Panc1 (cell line): Measurements from ENCODE around the gene TAF6.

ENCODE experiments used
- TF ChIP-seq, protein P1 (sequence below): fragments of 450-650 bp; IDR thresholded peaks from 2 replicates; pipeline ENCODE4 v1.5.1; 2017; ENCODE audit warnings: mild to moderate bottlenecking
- TF ChIP-seq, protein P2 (sequence below), 2 experiments: IDR thresholded peaks; 2 replicates each; pipeline ENCODE4 v1.6.1; 2011 to 2012; ENCODE audit warnings: low read depth in 2 of 2, control low read depth in 1 of 2, low read length in 1 of 2, mild to moderate bottlenecking in 1 of 2, moderate library complexity in 1 of 2; ENCODE audit not compliant: insufficient read depth in 1 of 2

DNA sequence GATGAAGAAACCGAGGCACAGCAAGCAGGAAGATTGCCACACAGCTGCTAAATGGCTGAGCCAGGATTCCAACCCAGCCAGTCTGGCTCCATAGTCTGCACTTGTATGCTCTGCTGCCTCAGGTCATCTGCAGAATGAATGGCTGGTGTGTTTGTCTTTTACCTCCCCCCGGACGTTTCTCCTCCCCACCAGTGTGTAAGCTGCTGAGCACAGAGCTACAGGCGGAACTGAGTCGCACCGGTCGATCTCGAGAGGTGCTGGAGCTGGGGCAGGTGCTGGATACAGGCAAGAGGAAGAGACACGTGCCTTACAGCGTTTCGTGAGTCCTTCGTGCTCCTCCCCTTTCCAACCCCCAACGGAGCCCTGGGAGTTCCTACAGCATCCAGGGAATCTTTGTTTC is 2.9 kb upstream of the TAF6 start:
- TF ChIP-seq, protein P1, sequence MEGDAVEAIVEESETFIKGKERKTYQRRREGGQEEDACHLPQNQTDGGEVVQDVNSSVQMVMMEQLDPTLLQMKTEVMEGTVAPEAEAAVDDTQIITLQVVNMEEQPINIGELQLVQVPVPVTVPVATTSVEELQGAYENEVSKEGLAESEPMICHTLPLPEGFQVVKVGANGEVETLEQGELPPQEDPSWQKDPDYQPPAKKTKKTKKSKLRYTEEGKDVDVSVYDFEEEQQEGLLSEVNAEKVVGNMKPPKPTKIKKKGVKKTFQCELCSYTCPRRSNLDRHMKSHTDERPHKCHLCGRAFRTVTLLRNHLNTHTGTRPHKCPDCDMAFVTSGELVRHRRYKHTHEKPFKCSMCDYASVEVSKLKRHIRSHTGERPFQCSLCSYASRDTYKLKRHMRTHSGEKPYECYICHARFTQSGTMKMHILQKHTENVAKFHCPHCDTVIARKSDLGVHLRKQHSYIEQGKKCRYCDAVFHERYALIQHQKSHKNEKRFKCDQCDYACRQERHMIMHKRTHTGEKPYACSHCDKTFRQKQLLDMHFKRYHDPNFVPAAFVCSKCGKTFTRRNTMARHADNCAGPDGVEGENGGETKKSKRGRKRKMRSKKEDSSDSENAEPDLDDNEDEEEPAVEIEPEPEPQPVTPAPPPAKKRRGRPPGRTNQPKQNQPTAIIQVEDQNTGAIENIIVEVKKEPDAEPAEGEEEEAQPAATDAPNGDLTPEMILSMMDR = no peak
- TF ChIP-seq, protein P2, sequence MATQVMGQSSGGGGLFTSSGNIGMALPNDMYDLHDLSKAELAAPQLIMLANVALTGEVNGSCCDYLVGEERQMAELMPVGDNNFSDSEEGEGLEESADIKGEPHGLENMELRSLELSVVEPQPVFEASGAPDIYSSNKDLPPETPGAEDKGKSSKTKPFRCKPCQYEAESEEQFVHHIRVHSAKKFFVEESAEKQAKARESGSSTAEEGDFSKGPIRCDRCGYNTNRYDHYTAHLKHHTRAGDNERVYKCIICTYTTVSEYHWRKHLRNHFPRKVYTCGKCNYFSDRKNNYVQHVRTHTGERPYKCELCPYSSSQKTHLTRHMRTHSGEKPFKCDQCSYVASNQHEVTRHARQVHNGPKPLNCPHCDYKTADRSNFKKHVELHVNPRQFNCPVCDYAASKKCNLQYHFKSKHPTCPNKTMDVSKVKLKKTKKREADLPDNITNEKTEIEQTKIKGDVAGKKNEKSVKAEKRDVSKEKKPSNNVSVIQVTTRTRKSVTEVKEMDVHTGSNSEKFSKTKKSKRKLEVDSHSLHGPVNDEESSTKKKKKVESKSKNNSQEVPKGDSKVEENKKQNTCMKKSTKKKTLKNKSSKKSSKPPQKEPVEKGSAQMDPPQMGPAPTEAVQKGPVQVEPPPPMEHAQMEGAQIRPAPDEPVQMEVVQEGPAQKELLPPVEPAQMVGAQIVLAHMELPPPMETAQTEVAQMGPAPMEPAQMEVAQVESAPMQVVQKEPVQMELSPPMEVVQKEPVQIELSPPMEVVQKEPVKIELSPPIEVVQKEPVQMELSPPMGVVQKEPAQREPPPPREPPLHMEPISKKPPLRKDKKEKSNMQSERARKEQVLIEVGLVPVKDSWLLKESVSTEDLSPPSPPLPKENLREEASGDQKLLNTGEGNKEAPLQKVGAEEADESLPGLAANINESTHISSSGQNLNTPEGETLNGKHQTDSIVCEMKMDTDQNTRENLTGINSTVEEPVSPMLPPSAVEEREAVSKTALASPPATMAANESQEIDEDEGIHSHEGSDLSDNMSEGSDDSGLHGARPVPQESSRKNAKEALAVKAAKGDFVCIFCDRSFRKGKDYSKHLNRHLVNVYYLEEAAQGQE (IDR thresholded peaks at IDR 0.05; ENCODE audit: insufficient read depth in 1 of 2, low read depth in 2 of 2, low read length in 1 of 2) = no peak
